HG03280 (cell line): ENCODE measurements around the gene PGA3.
A peak's percentile ranks its signal among the peaks of the same experiment; 100 is the strongest.
"Not testable (repeated sequence)": the region's sequence is repeated elsewhere in the genome, so short reads cannot be mapped to it uniquely, and the experiment has no call there.

Experiments
- ATAC-seq: cut with Tn5 transposase; IDR thresholded peaks from one replicate; pipeline ENCODE4 v1.9.1; 2021; ENCODE audit warnings: mild to moderate bottlenecking, moderate library complexity; ENCODE audit not compliant: unreplicated experiment

Gene PGA3

DNA sequence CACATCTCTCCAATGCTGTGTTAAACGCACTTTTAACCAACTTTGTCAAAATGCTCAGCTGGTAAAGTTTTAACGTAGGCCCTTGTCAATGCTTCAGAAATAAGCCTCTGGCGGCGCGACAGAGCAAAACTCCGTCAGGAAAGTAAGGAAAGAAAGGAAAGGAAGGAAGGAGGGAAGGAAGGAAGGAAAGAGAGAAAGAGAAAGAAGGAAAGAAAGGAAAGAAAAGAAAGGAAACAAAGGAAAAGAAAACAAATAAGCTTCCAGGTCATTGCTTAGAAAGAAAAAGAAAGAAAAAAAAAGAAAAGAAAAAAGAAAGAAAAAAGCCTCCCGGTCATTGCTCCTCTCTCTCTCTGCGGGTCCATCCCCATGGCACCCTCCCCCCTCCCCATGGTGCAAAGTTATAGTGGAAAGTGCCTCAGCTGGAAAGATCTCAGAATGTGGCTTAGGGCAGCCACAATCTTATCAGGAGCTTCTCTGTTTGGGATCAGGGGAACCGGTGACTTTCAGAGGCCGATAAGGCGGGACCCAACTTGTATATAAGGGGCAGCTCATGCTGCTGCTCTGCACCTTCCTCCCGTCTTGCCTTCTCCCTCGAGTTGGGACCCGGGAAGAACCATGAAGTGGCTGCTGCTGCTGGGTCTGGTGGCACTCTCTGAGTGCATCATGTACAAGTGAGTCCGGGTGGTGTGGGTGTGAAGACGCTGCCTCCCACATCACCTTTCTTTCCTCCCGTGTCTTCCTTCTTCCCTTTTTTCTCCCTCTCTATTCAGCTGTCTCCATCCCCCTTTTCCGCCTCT lies at the start of gene PGA3:
Gene PGA3, plus strand, starts transcription at position 566 of the 797 bp plus-strand sequence. Its CDS starts 50 bp downstream, at position 616.
- ATAC-seq = not testable (repeated sequence)

DNA sequence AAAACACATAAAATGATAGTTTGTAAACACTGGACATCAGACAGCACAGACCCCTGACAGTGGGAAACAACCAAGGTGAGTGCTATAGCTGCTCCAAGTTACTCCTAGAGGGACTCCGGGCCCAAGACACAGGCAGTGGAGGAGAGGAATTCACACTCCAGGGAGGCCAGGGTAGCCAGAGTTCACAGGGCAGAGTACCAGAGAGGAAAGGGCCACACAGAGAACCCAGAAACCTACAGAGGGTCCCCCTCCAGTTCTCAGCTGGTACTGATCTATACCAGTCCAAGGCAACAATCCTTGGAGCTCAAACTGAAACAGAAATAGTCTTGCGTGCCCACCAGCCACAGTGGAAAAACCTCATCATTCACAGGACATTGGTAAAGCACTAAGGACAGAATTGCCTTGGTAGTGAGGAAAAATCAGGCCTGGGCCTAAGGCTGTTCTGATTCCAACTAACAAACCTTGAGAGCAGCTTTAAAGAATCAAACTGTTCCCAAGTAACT lies 49.7 kb upstream of the PGA3 start:
- ATAC-seq = no peak

DNA sequence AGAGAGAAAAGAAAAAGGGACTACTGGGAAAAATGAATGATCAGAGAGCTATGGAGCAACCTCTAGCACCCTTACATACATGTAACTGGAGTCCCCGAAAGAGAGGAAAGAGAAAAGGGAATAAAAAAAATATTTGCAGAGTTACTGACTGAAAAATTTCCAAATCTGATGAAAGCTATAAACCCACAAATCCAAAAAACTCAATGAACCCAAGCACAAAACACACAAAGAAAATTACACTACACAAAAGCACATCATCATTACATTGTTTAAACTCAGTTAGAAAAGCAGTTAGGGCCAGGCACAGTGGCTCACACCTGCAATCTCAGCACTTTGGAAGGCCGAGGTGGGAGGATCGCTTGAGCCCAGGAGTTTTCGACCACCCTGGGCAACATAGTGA lies 48.8 kb upstream of the PGA3 start:
- no peak for ATAC-seq

DNA sequence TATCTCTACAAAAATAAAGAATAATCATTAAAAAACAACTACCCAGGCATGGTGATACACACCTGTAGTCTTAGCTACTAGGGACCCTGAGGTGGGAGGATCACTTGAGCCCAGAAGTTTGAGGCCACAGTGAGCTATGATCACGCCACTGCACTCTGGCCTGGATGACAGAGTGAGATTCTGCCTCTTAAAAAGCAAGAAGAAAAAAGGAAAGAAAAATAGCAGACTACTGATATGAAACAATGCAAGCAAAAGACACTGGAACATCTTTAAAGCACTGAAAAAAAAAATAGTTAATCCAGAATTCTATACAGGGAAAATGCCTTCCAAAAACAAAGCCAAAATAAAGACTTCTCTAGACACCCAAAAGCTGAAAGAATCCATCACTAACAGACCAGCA lies 48.0 kb upstream of the PGA3 start:
- no peak for ATAC-seq

DNA sequence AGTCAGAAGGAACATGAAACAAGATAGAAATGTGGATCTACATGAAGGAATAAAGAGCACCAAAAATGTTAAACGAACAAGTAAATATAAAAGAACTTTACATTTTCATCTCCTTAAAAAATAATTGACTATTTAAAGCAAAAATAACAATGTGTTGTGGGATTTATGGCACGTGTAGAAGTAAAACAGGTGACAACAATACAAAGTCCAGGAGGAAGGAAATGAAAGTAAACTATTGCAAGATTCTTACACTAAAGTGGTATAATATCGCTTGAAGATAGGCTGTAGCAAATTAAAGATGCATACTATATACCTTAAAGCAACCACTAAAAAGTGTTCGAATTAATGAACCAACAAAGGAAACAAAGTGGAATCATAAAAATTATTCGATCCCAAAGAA lies 47.6 kb upstream of the PGA3 start:
- ATAC-seq = no peak

DNA sequence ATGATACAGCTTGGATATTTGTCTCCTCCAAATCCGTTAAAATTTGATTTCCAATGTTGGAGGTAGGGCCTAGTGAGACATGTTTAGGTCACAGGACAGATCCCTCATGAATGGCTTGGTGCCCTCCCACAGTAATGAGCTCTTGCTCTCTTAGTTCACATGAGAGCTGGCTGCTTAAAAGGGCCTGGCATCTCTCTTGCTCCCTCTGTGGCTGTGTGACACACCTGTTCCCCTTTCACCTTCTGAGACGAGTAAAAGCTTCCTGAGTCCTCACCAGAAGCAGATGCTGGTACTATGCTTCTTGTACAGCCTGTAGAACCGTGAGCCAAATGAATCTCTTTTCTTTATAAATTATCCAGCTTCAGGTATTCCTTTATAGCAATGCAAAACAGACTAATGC lies 45.6 kb upstream of the PGA3 start:
- ATAC-seq = no peak

DNA sequence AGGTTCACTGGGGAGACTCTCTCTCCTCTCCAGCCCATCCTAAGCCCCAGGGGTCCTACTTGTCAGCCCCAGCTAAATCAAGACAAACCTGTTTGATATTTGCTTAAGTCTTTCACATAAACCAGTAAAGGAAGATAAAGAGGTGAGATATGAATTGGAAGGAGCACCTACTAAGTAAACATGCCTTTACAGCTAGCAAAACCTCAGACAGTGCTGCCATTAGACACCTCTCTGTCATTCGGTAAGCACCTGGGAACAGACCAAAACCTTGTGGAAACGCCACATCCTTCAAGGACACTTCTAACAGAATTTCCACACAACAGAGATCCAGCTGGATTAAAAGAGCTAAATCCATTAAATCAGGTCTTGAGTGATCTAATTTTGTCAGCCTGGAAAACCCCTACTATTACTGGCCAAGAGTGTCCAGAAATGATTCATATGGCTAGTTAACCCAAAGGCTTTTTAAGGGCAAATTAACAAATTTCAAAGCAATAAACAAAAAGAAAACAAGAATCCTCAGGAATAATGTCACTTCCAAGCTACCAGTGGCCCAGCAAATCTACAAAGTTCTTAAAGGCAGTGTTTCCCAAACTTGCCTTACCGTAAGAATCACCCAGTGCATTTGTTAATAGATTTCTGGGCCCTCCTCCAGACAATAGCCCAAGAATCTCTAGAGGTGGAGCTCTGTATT lies 44.5 kb upstream of the PGA3 start:
- no peak for ATAC-seq

DNA sequence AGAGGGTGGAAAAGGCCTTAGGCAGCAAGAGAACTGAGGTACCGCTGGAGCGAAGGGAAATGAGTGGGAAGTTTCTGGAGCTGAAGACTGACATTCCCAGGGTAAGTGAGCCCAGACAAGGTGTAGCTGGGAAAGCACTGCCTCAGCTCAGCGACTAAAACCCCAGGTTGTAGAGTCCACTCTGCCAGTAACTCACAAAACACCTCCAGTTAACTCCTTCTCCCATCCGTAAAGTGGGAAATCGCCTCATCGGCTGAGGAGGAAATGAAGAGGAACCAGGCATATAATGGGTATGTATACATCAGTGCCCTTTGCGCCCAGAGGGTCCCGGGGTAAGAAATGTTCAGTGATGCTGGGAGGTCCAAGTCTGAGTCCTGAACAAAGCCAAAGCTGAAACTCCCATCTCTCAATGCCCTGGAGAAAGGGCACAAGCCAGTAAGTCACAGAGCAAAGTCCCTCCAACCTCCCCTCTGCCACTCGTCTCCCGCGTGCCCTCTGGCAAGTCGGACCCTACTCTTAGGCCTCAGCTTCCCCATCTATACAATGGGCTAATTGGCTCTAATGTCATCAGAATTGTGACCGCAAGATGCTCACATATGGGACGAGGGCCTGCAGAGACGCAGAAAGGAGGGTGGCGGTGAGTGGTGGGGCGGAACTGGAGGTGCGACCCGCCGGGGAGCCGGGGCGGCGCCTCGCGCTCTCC lies 42.7 kb upstream of the PGA3 start:
- ATAC-seq = no peak

DNA sequence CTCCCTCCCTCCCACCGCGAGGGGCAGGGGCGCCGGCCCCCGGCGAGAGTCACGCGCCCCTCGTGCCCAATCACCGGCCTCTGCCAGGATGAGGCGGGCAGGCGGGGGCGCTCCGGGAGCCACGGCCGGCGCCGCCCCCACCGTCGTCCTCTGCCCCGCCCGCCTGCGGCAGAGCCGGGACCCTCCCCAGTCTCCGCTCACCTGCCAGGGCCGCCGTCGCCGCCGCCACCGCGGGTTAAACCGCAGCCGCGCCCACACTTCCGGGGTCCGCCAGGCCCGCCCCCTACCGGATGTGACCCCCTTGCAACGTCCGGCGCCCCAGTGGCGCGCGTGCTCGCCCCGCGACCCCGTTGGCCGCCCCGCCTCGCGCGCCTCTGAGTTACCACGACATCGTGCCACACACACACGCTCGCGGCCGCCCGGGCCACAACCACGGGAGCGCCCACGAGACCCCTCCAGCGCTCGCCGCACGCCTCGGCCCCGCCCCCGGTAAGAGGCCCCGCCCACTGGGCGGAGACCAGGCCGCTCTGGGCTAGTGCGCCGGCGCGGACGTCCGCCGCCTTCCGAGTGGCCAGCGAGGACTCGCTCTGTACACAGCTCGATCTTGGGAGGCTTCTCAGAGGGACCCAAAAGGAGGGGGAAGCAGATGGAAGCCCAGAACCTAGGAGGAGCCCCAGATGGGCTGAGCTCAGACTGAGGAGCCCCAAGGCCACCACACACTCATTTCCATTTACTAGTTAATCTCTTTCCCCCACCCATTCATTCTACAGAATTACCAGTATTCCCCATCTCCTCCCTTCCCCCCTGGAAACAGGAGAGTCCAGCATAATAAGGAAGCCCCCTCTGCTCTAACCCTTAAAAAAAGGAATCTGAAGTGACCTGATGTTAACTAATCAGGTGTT lies 41.9 kb upstream of the PGA3 start, which contains the start of gene VPS37C:
Gene VPS37C, minus strand, starts transcription at position 237 of the 902 bp plus-strand sequence. CDS start 22,597 bp downstream, outside the sequence.
- ATAC-seq = peak; percentile 75

DNA sequence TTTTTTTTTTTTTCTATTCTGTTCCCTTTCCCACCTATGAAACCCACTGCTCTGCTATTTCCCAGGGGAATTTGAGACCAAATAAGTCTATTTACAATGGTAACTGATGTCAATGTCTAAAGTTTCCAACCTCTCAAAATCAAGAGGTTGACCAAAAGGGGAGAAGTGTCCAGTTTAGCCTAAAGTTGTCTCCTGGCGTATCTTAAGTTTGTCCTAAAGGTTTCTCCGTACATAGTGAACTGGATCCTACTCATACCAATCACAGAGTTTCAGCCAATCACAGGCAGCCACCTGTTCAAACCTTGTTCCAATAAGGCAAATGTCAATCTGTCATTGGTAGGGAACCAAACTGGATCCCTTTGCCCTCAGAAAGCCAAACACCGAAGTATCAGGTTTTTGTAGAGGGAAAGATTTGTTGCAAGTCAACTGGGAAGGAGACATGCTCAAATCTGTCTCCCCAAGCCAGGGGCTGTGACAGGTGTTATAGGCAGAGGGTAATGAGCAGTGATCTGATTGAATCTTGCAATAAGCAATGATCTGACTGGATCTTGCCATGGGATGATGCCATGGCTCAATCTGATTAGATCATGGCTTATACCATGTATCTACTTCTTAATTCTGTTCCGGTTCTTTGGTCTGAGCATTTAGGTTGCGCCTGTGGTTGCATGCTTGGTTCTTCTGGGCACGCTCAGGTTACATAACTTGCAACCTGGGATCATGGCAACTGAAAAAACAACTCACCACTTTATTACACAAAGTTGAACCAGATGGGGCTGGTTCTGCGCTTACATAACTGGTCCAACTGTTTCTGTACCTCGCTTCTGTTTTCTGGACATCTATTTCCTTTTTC lies 41.0 kb upstream of the PGA3 start:
- ATAC-seq = no peak

DNA sequence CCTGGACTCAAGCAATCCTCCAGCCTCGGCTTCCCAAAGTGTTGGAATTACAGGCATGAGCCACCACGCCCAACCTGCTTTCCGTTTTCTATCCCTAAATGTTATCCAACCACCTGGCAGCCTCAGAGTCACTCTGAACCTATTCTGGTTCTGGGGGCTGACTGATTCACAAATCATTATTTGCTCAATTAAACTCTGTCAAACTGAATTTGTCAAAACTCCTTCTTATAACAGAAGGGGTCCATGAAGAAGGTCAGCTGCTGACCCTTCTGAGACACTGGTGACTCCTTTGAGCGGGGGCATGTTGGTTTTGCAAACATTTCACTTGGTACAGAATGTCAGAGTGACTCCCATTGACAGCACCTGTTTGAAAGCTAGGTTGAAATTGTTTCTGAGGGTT lies 40.3 kb upstream of the PGA3 start:
- ATAC-seq = no peak

DNA sequence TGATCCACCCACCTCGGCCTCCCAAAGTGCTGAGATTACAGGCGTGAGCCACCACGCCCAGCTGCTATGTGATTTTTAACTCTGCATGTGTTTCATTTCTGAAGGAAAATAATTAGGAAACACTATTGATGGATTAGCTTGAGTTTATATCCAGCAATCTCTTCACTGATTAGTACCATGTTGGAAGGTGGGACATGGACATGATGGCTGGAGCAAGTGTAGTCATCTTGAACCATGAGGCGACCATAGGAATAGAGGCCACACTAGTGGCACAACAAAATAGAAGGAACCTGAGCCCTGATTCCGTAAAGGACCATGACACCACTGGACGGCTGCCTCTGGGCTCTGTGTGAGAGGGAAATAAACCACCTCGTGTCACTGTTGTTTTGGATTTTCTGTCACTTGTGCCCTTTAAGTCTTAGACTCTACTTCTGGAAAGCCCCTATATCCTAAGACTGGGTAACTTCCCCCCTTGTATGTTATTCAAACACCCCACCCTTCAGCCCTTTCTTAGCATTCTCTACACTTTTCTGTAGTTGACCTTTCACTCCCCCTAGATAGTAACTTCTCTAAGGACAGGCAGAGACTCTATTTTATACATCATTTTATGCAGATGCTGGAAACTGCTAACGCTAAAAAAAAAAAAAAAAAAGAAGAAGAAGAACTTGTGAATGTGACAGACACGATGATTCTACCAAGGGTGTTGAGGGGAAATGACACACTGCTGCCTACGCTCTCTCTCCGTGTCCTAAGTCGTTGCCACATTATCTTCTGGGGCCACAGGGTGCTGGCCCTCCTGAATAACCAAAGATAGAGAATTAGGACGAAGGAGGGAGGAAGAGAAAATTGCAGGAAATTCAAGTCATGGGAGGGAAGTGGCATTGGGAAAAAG lies 39.4 kb upstream of the PGA3 start:
- no peak for ATAC-seq

DNA sequence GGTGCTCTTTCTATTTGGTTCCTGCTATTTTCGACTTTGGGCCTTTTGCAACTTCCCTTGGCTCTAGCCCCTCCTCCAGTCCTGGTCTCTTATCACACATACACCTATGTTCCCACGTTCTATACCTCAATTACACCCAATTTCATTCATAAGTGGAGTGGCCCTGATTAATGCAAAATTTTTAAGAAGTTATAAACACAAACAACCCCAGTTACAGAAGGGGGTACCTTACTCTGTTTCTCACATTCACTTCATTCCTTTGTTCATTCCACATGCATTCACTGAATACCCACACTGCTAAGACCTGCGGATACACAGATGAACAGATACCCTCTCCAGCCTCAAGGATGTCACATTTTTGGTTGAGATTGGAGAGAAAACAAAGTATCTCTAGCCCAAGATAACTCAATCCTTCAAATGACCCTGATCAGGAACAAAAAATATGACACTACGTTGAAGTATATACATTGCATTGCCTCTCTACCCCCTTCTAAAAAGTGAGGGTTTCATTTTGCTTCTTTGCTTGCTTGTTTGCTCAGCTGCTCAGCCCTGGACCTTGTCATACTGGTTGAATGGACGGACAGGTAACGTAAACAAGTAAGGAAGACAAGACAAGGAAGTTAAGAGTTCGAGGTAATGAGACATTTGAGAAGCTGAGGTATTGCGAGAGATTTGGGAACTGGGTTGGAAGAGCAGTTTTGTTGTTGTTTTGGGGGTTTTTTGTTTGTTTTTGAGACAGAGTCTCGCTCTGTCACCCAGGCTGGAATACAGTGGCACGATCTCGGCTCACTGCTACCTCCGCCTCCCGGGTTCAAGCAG lies 38.5 kb upstream of the PGA3 start:
- ATAC-seq = no peak

DNA sequence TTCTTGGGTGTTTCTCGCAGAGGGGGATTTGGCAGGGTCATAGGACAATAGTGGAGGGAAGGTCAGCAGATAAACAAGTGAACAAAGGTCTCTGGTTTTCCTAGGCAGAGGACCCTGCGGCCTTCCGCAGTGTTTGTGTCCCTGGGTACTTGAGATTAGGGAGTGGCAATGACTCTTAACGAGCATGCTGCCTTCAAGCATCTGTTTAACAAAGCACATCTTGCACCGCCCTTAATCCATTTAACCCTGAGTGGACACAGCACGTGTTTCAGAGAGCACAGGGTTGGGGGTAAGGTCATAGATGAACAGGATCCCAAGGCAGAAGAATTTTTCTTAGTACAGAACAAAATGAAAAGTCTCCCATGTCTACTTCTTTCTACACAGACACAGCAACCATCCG lies 37.5 kb upstream of the PGA3 start:
- not testable (repeated sequence) for ATAC-seq

DNA sequence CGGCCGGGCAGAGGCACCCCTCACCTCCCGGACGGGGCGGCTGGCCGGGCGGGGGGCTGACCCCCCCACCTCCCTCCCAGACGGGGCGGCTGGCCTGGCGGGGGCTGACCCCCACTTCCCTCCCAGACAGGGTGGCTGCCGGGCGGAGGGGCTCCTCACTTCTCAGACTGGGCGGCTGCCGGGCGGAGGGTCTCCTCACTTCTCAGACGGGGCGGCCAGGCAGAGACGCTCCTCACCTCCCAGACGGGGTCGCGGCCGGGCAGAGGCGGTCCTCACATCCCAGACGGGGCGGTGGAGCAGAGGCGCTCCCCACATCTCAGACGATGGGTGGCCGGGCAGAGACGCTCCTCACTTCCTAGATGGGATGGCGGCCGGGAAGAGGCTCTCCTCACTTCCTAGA lies 37.0 kb upstream of the PGA3 start:
- ATAC-seq = not testable (repeated sequence)

DNA sequence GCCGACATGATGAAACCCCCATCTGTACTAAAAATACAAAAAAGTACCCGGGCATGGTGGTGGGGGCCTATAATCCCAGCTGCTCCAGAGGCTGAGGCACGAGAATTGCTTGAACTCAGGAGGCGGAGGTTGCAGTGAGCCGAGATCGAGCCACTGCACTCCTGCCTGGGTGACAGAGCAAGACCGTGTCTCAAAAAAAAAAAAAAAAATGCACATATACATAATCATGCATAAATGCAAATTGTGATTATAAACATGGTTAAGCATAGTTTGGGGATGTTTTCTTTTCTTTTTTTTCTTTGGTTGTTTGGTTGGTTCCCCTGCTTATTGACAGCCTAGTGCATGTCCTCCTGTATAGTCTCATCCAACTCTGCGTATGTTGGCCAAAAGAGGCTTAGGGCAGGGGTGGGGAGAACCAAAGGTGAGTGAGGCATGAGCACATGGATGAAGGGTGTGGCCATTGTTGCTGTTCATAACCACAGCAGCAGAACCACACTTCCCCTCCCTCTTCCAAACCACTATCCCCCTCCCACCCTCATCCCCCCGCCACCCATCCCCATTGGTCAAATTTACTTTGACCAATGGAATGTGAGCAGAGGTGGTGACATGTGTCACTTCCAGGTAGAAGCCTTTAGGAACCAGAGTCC lies 35.1 kb upstream of the PGA3 start:
- no peak for ATAC-seq

DNA sequence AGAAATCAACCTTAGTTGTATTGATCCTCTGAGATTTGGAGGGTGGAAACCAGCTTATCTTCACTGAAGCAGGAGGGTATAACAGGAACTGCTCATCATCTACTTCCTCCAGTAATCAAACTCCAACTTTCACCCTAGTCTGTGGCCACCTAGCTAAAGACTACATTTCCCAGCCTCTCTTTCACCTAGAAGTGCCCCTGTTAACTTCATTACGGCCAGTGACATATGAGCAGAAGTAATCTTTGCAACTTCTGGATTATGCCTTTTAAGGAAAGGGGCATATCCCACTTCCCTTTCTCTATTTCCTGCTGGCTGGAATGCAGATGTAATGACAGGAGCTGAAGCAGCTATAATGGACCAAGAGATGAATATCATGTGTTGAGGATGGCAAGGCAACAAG lies 34.5 kb upstream of the PGA3 start:
- no peak for ATAC-seq
